SU-DHL-6 (cell line): ENCODE results near the gene OXSR1.
"Not testable (repeated sequence)": the region's sequence is repeated elsewhere in the genome, so short reads cannot be mapped to it uniquely, and the experiment has no call there.

Experiments
- EZH2phosphoT487 ChIP-seq: fragments of 200-600 bp; sonication (generic), shearing (Covaris generic); conservative IDR thresholded peaks from 2 replicates; pipeline ENCODE4 v1.6.1; 2018; ENCODE audit warnings: mild to moderate bottlenecking, antibody characterized with exemption, low read length, moderate library complexity, mixed read lengths
- TF ChIP-seq, protein P1 (sequence below): fragments of 200-600 bp; sonication (generic); IDR thresholded peaks from one replicate; pipeline ENCODE4 v1.5.1; 2017; ENCODE audit warnings: antibody characterized with exemption, mild to moderate bottlenecking, low read length, moderate library complexity; ENCODE audit not compliant: insufficient read depth, poor library complexity, severe bottlenecking

- TF ChIP-seq, protein P1, sequence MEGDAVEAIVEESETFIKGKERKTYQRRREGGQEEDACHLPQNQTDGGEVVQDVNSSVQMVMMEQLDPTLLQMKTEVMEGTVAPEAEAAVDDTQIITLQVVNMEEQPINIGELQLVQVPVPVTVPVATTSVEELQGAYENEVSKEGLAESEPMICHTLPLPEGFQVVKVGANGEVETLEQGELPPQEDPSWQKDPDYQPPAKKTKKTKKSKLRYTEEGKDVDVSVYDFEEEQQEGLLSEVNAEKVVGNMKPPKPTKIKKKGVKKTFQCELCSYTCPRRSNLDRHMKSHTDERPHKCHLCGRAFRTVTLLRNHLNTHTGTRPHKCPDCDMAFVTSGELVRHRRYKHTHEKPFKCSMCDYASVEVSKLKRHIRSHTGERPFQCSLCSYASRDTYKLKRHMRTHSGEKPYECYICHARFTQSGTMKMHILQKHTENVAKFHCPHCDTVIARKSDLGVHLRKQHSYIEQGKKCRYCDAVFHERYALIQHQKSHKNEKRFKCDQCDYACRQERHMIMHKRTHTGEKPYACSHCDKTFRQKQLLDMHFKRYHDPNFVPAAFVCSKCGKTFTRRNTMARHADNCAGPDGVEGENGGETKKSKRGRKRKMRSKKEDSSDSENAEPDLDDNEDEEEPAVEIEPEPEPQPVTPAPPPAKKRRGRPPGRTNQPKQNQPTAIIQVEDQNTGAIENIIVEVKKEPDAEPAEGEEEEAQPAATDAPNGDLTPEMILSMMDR, result not testable (repeated sequence)
- not testable (repeated sequence) for TF ChIP-seq EZH2phosphoT487
These were observed 4.6 kb upstream of the OXSR1 start for GRCh38 chr3:38160704-38161103.
